HL-60 (cell line): ENCODE measurements around the gene CTAG2.
"Not testable (repeated sequence)": the region's sequence is repeated elsewhere in the genome, so short reads cannot be mapped to it uniquely, and the experiment has no call there.

Source experiments
- POLR2AphosphoS5 ChIP-seq: IDR thresholded peaks from 2 replicates; pipeline ENCODE4 v1.6.1; 2012; ENCODE audit warnings: low read depth
- SPI1 ChIP-seq: IDR thresholded peaks from 2 replicates; pipeline ENCODE4 v1.6.1; 2012; ENCODE audit warnings: low read depth, mild to moderate bottlenecking, borderline replicate concordance
- TF ChIP-seq, protein P1 (sequence below): IDR thresholded peaks from one replicate; pipeline ENCODE4 v1.5.1; 2011; ENCODE audit warnings: low read length, control low read depth, inconsistent platforms; ENCODE audit not compliant: insufficient read depth
- TF ChIP-seq, protein P2 (sequence below): IDR thresholded peaks from 2 replicates; pipeline ENCODE4 v1.6.1; 2012; ENCODE audit warnings: low read depth; ENCODE audit not compliant: insufficient replicate concordance

DNA sequence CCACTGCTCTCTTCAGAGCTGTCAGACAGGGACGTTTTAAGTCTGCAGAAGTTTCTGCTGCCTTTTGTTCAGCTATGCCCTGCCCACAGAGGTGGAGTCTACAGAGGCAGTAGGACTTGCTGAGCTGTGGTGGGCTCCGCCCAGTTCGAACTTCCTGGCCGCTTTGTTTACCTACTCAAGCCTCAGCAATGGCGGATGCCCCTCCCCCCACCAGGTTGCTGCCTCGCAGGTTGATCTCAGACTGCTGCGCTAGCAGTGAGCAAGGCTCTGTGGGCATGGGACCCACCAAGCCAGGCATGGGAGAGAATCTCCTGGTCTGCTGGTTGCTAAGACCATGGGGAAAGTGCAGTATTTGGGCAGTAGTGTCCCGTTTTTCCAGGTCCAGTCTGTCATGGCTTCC, 17.5 kb upstream of the CTAG2 start:
- TF ChIP-seq SPI1, POLR2AphosphoS5: not testable (repeated sequence)
- TF ChIP-seq, protein P1, sequence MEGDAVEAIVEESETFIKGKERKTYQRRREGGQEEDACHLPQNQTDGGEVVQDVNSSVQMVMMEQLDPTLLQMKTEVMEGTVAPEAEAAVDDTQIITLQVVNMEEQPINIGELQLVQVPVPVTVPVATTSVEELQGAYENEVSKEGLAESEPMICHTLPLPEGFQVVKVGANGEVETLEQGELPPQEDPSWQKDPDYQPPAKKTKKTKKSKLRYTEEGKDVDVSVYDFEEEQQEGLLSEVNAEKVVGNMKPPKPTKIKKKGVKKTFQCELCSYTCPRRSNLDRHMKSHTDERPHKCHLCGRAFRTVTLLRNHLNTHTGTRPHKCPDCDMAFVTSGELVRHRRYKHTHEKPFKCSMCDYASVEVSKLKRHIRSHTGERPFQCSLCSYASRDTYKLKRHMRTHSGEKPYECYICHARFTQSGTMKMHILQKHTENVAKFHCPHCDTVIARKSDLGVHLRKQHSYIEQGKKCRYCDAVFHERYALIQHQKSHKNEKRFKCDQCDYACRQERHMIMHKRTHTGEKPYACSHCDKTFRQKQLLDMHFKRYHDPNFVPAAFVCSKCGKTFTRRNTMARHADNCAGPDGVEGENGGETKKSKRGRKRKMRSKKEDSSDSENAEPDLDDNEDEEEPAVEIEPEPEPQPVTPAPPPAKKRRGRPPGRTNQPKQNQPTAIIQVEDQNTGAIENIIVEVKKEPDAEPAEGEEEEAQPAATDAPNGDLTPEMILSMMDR, result not testable (repeated sequence)
- TF ChIP-seq, protein P2, sequence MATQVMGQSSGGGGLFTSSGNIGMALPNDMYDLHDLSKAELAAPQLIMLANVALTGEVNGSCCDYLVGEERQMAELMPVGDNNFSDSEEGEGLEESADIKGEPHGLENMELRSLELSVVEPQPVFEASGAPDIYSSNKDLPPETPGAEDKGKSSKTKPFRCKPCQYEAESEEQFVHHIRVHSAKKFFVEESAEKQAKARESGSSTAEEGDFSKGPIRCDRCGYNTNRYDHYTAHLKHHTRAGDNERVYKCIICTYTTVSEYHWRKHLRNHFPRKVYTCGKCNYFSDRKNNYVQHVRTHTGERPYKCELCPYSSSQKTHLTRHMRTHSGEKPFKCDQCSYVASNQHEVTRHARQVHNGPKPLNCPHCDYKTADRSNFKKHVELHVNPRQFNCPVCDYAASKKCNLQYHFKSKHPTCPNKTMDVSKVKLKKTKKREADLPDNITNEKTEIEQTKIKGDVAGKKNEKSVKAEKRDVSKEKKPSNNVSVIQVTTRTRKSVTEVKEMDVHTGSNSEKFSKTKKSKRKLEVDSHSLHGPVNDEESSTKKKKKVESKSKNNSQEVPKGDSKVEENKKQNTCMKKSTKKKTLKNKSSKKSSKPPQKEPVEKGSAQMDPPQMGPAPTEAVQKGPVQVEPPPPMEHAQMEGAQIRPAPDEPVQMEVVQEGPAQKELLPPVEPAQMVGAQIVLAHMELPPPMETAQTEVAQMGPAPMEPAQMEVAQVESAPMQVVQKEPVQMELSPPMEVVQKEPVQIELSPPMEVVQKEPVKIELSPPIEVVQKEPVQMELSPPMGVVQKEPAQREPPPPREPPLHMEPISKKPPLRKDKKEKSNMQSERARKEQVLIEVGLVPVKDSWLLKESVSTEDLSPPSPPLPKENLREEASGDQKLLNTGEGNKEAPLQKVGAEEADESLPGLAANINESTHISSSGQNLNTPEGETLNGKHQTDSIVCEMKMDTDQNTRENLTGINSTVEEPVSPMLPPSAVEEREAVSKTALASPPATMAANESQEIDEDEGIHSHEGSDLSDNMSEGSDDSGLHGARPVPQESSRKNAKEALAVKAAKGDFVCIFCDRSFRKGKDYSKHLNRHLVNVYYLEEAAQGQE, result not testable (repeated sequence)
